Measurements from ENCODE around the gene RGL2. TPM values are rescaled to one million over a fixed set of nuclear protein-coding genes. Genes with fewer than 3 reads are reported as not detected.

RGL2 gene
- total and polyA plus RNA-seq, 4 donors, result 72.2 to 93.7 (median 75.0) TPM

DNA sequence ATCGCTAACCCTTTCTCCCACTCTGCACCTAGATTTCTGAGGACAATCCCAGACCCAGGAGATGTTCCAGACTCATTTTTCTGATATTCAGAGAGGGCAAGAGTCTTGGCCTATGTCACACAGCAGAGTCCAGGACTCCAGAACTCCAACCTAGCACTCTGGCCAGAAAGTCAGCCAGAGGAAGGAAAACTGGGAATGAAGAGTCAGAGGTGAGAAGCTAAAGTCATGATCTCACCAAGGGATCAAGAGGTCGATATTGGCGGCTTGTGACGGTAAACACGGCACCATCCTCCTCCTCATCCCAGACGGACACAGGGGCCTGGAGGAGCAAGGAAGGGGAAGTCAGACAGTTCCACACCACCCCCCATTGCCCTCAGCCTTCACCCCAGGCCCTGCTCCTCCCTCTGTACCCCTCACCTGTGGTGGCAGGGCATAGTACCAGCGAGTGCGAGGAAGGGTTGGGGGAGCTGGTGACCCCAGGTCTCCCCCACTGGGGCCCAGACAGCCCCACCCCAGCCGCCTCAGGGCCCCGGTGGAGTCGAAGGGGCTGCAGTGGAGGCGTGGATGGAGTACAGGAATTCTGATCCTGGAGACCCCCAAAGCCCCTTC lies 1.8 kb downstream of the RGL2 start:
- Histone ChIP-seq H3K9me3 (ENCODE audit: control insufficient read depth in 4 of 4, insufficient read depth in 3 of 4, low read length in 3 of 4) (no peaks in the 10 kb centered on the region), H3K27me3 (ENCODE audit: control insufficient read depth in 3 of 3, insufficient read depth in 3 of 3, low read length in 2 of 3) (no peaks in the 10 kb centered on the region), H3K27ac (ENCODE audit: low read depth in 1 of 2, low read length in 1 of 2) (peak overlapping the region in 1 of 2 donors; percentile 85), H3K9ac (ENCODE audit: insufficient read depth in 1 of 2, low read length in 2 of 2) (no peak overlapping the region), H3K36me3 (ENCODE audit: control insufficient read depth in 4 of 4, insufficient read depth in 4 of 4, low read length in 4 of 4) (peaks cover 9 to 39% (median 17%) of the 10 kb centered on the region in 4 donors), H3K4me3 (peak overlapping the region; percentile 41), H3K4me1 (ENCODE audit: control insufficient read depth in 5 of 5, insufficient read depth in 5 of 5, low read length in 5 of 5) (peaks cover 0 to 12% (median 0%) of the 10 kb centered on the region in 5 donors)
- no peak for DNase-seq
- ATAC-seq (ENCODE audit: insufficient read depth, low FRiP score), result no peak
- 59 to 71% methylated on average over 12 of the region's 12 CpGs for WGBS, 2 donors
- TF ChIP-seq, protein P1, sequence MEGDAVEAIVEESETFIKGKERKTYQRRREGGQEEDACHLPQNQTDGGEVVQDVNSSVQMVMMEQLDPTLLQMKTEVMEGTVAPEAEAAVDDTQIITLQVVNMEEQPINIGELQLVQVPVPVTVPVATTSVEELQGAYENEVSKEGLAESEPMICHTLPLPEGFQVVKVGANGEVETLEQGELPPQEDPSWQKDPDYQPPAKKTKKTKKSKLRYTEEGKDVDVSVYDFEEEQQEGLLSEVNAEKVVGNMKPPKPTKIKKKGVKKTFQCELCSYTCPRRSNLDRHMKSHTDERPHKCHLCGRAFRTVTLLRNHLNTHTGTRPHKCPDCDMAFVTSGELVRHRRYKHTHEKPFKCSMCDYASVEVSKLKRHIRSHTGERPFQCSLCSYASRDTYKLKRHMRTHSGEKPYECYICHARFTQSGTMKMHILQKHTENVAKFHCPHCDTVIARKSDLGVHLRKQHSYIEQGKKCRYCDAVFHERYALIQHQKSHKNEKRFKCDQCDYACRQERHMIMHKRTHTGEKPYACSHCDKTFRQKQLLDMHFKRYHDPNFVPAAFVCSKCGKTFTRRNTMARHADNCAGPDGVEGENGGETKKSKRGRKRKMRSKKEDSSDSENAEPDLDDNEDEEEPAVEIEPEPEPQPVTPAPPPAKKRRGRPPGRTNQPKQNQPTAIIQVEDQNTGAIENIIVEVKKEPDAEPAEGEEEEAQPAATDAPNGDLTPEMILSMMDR (IDR thresholded peaks at IDR 0.05; ENCODE audit: control extremely low read depth, extremely low read depth), result no peak

DNA sequence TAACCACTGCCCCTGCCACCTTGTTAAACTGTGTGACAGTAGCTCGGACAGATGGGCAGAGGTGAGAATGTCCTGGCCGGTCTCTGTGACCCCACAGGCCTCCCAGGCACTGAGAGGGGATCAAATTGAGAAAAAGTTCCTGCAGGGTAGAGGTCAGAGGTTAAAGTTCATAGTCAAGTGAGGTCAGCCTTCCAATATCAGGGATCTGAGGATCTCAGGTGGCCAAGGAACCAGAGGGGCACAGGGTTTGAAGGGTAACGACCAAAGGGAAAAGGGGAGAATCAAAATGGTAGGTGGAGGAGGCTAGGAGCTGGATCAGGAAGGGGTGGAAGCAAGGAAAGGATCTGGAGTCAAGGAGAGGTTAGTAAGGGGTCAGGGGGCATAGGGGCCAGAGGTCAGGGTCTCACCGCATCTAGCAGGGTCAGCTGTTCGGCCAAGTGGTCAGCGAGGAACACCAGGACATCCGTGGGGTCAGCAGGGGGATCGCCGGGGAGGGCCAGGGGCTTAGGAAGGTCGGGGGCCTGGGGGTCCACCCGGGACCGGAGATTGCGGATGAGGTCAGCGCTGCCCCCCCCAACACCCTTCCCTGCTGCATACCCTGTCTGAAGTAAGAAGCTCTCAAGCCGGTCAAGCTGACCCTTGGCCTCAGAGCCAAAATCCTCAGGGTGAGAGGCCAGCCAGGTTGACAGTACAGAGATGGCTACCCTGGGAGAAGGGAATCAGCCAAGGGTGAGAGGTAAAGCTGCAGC lies 2.9 kb downstream of the RGL2 start:
- ATAC-seq (ENCODE audit: insufficient read depth, low FRiP score) (no peak), DNase-seq (no peak)
- H3K27me3 ChIP-seq (ENCODE audit: control insufficient read depth in 3 of 3, insufficient read depth in 3 of 3, low read length in 2 of 3), result no peaks in the 10 kb centered on the region
- no peak overlapping the region for H3K9ac ChIP-seq (ENCODE audit: insufficient read depth in 1 of 2, low read length in 2 of 2)
- H3K36me3 ChIP-seq (ENCODE audit: control insufficient read depth in 4 of 4, insufficient read depth in 4 of 4, low read length in 4 of 4), result peaks cover 11 to 42% (median 24%) of the 10 kb centered on the region in 4 donors
- WGBS, 2 donors, result 90 to 94% methylated on average over 11 to 15 of the region's 15 CpGs
- no peak overlapping the region for H3K27ac ChIP-seq (ENCODE audit: low read depth in 1 of 2, low read length in 1 of 2)
- H3K4me1 ChIP-seq (ENCODE audit: control insufficient read depth in 5 of 5, insufficient read depth in 5 of 5, low read length in 5 of 5), result peaks cover 0 to 12% (median under 1%) of the 10 kb centered on the region in 5 donors
- H3K9me3 ChIP-seq (ENCODE audit: control insufficient read depth in 4 of 4, insufficient read depth in 3 of 4, low read length in 3 of 4), result no peaks in the 10 kb centered on the region
- H3K4me3 ChIP-seq, result no peak overlapping the region
- TF ChIP-seq, protein P1 (IDR thresholded peaks at IDR 0.05; ENCODE audit: control extremely low read depth, extremely low read depth), result no peak

DNA sequence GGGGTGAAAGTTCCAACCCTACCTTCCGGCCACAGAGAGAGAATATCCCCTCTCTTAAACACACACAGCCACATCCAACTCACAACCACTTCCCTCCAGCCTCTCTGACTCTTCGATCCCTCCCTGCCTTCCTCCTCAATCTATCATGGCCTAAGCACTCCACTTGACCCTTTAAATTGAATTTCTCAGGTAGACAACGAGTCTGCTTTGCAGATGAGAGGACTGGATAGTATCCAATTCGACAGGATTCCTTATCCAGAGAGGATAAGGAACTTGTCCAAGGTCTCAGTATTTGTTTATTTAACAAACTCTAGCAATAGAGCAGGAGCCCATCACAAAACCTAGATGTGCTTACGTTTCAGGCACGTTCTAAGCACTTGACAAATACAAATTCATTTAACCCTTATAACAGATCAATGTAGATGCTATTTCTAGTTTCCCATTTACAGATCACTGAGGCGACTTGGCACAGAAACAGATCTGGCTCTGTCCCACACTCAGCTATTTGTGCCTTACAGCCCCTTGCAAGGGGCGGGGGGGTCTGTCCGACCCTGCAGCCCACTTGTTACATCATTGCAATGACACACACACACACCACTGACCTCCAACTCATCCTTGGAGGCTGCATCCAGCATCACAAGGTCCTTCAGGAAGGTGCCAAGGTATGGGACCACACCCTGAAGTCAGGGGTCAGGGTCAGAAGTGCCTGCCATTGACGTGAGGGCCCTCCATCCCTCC lies 4.5 kb downstream of the RGL2 start:
- no peak overlapping the region for H3K4me3 ChIP-seq
- no peaks in the 10 kb centered on the region for H3K9me3 ChIP-seq (ENCODE audit: control insufficient read depth in 4 of 4, insufficient read depth in 3 of 4, low read length in 3 of 4)
- no peak for DNase-seq
- H3K4me1 ChIP-seq (ENCODE audit: control insufficient read depth in 5 of 5, insufficient read depth in 5 of 5, low read length in 5 of 5), result peaks cover 0 to 16% (median 10%) of the 10 kb centered on the region in 5 donors
- 68 to 81% methylated on average over 10 of the region's 10 CpGs for WGBS, 2 donors
- no peaks in the 10 kb centered on the region for H3K27me3 ChIP-seq (ENCODE audit: control insufficient read depth in 3 of 3, insufficient read depth in 3 of 3, low read length in 2 of 3)
- no peak for ATAC-seq (ENCODE audit: insufficient read depth, low FRiP score)
- no peak overlapping the region for H3K9ac ChIP-seq (ENCODE audit: insufficient read depth in 1 of 2, low read length in 2 of 2)
- peaks cover 11 to 42% (median 24%) of the 10 kb centered on the region in 4 donors for H3K36me3 ChIP-seq (ENCODE audit: control insufficient read depth in 4 of 4, insufficient read depth in 4 of 4, low read length in 4 of 4)
- TF ChIP-seq, protein P1 (IDR thresholded peaks at IDR 0.05; ENCODE audit: control extremely low read depth, extremely low read depth), result no peak
- H3K27ac ChIP-seq (ENCODE audit: low read depth in 1 of 2, low read length in 1 of 2), result no peak overlapping the region
